Choroid plexus epithelial cell (primary cell): Measurements from ENCODE around the gene EPHB3.

Experiments
- DNase-seq: peaks from one replicate; pipeline ENCODE4 v3.0.0-alpha.2; 2010; ENCODE audit warnings: low read depth
- H3K4me3 ChIP-seq: 2 replicates; pipeline ENCODE4 v1.5.1; 2011; ENCODE audit warnings: low read depth, mild to moderate bottlenecking, control low read depth, low read length, moderate library complexity
- CTCF ChIP-seq: conservative IDR thresholded peaks from 2 replicates; pipeline ENCODE4 v1.5.1; 2011; ENCODE audit warnings: low read depth, mild to moderate bottlenecking, control low read depth, inconsistent platforms, low read length, moderate library complexity

The EPHB3 gene

GRCh38 chr3:184595726-184596125 is 34.1 kb downstream of the EPHB3 start:
- TF ChIP-seq CTCF: no peak
- H3K4me3 ChIP-seq: no peak overlapping the region
- no peak for DNase-seq

- DNase-seq: no peak
- no peak overlapping the region for H3K4me3 ChIP-seq
- no peak for TF ChIP-seq CTCF
These were observed 34.6 kb downstream of the EPHB3 start for GRCh38 chr3:184596233-184596632.

GRCh38 chr3:184596886-184597575 is 35.4 kb downstream of the EPHB3 start:
- no peak for TF ChIP-seq CTCF
- DNase-seq: no peak
- no peak overlapping the region for H3K4me3 ChIP-seq

- no peak for TF ChIP-seq CTCF
- no peak for DNase-seq
- H3K4me3 ChIP-seq: no peak overlapping the region
These were observed 36.4 kb downstream of the EPHB3 start for GRCh38 chr3:184597829-184598573.

- no peak overlapping the region for H3K4me3 ChIP-seq
- TF ChIP-seq CTCF: no peak
- no peak for DNase-seq
These were observed 37.0 kb downstream of the EPHB3 start for GRCh38 chr3:184598574-184598927.

GRCh38 chr3:184599143-184599542 is 37.6 kb downstream of the EPHB3 start:
- H3K4me3 ChIP-seq: no peak overlapping the region
- TF ChIP-seq CTCF: no peak
- no peak for DNase-seq
